ENCODE measurements around the gene GOLGA8J.
"Not testable (repeated sequence)": the region's sequence is repeated elsewhere in the genome, so short reads cannot be mapped to it uniquely, and the experiment has no call there.

GOLGA8J gene

DNA sequence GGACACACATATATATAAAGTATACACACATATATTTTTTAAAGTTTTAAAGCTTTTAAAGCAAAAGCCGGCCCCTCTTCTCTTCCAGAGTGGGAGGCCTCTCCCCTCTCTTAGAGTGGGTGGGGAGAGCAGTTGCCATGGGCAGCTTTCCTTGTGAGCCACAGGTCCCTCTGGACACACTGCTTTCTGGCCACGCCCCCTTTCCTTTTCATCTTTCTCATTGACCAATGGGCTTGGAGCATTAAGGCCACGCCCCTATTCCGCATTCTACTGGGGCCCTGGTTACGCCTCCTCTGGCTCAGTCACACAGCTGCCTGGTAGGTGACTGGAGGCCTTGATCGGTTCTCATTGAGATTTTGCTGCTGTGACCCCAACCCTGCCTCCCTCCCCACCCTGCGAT lies 52.0 kb downstream of the GOLGA8J start, which contains the start of gene GOLGA8T:
GOLGA8T (plus strand) TSS at position 301 of the 400 bp plus-strand sequence; CDS start at position 399, 98 bp downstream.
- not testable (repeated sequence) for DNase-seq (ENCODE audit: low spot score in 2 of 2)

More for the DNA sequence above, 52.0 kb downstream of the GOLGA8J start, which contains the start of gene GOLGA8T:
- H3K27me3 ChIP-seq (ENCODE audit: low read depth); H3K4me3 ChIP-seq; H3K4me1 ChIP-seq; in situ Hi-C loops (cut with MboI; ENCODE audit: low sequenced_read_pairs); H3K36me3 ChIP-seq (replicated peaks); H3K9me3 ChIP-seq: not testable (repeated sequence)

All from HAP-1 (cell line).